NCI-H1694 (cell line): ENCODE results near the gene KCNMA1.

Source experiments
- DNase-seq: peaks from one replicate; lab custom pipeline; 2025; lab: John Stamatoyannopoulos, UW

KCNMA1 gene

GRCh38 chr10:77111611-77112550 is 525.7 kb downstream of the KCNMA1 start:
- DNase-seq = no peak

DNA sequence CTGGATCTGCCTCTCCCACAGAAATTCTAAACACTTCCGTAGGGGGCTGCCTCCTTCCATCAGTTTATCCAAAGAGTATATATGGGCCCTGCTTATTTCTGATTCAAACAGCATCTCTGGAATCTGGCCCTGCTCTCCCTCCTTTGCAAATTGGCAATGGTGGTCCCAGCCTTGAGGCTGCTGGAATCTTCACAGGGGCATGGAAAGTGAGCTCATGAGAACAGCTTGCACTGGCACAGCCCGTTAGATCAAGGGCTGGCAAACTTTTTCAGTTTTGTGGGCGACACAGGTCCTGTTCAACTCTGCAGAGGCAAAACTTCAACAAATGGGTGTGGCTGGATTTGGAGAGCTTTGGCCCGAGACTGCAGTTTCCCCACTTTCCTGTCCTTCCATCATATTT is 526.9 kb downstream of the KCNMA1 start:
- DNase-seq = no peak

DNA sequence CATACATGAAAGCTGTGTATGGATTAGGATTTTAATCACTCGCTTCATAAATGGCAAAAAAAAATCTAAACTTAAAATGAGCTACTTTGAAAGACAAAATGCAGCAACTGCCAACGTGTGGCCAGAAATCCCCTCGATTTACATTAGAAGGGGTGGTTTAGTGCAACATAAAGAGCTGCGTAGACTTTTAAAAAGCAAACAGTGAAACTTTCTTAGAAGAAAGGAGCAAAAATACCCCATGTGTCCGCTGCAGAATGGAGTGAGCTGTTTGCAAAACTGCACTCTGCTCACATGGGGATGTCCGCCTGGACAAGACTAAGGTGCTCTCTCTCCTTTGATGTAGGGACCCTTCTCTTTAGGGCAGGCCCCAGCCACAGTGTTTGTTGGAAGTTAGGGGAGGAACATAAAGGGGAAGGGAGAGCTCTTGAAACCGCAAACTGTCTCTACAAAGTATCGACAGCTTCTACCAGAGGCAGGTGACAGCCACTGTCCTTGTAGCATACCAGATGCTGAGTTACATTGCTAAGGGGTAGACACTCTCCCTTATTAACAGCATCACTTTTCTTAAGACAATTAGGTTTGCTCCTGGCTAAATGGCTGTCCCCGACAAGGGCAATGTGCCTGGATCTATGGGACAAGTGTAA is 528.1 kb downstream of the KCNMA1 start:
- no peak for DNase-seq

DNA sequence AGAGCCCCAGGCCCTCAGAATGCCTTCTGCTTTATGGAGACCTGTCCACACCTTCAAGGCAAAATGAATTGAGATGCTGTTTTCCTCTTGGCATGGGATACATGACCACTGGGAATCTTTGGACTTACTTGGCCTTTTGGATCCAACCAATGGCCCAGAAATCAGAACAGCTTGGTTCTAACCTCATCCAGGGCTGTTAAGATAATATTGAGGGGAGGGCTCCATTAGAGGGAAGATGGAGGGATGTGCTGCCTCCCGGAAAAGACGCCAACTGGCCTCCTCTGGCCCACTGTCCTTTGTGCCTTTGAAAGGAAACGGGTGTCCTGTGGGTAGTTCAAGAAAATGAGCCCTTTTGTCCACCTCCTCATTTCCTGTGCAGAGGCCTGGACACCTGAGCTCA is 530.9 kb downstream of the KCNMA1 start:
- DNase-seq = no peak

DNA sequence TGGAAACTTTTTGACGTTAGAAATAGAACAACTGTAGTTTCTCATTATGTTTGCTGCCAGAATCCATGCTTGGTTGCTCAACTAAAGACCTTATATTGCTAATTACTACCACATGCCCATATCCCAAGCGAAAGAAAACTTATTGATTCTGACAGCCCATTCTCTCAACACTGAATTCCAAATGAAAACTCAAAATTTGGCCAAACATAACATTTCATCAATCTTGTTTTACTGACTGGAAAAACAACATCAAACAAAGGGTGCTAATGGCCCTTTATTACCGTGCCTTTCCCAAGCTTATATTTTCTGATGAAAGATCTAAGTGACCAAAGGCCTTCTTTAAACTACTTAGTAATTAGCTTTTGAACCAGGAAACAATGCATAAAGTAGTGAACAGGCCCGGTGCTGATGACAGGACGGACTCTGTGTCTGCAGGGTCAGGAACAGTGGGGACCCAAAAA is 531.8 kb downstream of the KCNMA1 start:
- DNase-seq = no peak

GRCh38 chr10:77104459-77104980 is 533.1 kb downstream of the KCNMA1 start:
- no peak for DNase-seq

DNA sequence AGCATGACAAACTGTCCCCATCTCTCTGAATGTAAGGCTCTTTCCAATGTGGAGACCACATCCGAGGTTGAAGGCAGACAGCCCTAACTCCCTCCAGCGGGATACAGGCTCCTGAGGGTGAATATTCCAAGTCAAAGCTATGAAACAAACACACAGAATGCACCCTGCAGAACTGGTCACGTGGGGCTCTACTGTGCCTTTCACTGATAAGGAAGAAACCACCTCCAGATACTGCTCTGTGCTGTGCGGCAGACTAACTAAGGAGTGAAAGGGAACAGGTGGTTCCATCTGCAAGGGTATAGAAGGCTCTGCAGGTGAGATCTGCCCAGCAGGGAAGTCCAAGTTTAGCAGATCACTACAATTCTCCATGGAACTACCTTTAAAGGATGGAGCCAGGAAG is 534.4 kb downstream of the KCNMA1 start:
- no peak for DNase-seq

GRCh38 chr10:77101341-77101740 is 536.3 kb downstream of the KCNMA1 start:
- DNase-seq = no peak

GRCh38 chr10:77099136-77099535 is 538.5 kb downstream of the KCNMA1 start:
- DNase-seq = no peak

DNA sequence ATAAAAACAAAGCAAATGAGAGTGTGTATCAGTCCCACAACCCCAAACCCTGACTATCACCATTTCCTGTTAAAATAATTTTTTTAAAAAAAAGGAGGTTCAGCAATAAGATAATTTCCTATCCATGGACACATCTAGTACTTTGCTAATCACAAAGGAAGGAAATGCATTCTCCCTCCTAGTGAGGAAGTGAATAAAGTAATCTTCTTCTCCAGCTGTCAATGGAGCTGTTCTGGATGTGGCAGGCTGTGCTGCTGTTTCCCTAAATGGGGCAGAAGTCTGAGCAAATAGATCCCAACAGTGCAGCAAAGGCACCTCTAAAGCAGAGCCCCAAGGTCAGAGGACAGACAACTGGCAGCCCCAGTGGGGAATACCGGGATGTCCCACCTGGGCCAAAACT is 540.0 kb downstream of the KCNMA1 start:
- DNase-seq = no peak

DNA sequence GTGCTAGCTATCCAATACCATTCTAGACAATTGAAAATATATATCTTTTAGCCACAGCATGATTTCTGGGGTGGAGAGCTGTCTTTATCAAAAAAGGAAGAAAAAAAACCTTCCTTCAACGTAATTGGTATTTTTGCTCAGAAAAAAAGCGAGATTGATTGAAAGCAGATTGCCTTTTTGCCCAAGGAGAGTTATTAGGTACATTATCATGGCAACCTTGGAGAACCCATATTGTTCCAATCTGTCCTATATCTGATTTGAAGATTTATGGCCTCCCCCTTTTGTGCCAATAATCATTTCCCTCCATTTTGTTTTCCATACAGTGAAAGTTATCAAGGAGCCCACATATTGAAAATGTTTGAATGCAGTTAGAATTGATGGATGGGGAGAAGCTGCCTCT is 544.5 kb downstream of the KCNMA1 start:
- DNase-seq = no peak

- no peak for DNase-seq
Measured at GRCh38 chr10:77091597-77092165, 545.9 kb downstream of the KCNMA1 start.

- DNase-seq = no peak
Measured at GRCh38 chr10:77090381-77091356, 546.9 kb downstream of the KCNMA1 start.

DNA sequence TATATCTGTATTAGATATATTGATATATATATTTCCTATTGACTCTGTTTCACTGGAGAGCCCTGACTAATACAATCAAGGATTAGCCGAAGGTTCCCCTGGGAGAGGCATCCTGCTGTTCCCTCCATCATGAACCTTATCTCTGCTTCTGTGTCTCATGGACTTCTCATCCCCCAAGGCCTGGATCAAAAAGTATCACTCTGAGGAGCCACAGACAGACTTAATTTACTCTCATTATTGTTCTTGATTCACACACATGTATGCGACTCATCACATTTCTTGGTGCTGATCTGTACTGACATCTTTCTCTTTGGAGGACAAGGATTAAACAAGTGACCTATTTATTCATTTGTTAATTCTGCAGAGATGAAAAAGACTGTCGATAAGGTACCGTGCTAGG is 550.2 kb downstream of the KCNMA1 start:
- DNase-seq = no peak

- DNase-seq = no peak
Measured at GRCh38 chr10:77086081-77086480, 551.5 kb downstream of the KCNMA1 start.

- DNase-seq = no peak
Measured at GRCh38 chr10:77085344-77085743, 552.3 kb downstream of the KCNMA1 start.

DNA sequence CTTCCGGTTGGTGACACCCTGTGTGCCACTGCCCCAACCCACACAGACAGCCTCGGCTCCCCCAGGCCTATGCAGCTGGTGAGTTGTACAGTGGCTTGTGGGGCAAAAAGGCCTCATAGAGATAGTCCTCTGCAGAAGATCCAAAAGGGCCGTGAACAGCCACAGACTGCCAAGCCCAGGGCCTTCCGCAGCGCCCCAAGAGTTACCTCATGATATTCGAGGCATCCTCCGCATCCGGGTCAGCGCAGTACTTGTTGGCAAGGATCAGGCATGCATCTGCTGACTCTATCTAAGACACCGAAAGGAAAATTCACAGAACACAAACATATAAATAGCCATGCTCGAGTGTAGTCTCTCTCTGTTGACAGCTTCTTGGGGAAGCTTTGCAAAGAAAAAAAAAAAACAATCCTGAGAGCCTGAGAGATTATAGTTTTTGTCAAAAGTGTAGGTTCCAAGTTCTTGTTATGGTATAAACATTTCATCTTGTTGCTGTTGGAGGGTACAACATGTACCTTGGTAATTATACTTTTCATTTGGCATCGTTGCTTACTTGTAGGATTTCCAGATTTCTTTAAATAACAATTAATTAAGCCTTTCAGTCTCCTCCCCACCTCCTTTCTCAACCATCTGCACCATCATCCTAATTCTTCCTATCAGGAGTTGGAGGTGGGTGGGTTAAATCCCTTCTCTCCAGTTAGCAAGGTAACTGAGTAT is 553.0 kb downstream of the KCNMA1 start:
- DNase-seq = no peak

- no peak for DNase-seq
Measured at GRCh38 chr10:77082601-77083252, 554.9 kb downstream of the KCNMA1 start.

DNA sequence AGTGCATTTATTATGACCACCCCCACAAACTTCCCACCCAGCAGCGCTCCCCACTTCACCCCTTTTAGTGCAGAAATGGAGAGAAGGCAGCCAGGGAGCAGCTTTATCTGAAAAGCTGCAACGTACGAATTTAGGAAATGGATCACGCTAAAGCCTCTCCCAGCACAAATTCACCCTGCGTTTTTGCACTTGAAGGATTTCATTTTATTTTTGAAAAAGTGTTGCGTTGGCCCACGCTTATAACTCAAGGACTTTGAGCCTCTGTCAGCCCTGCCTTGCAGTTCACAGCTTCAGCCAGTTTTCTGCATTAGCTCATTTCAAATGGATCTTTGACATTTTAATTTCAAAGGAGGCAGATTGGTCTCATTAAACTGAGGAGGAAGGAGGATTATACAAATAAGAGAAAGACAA is 556.1 kb downstream of the KCNMA1 start:
- DNase-seq = no peak

DNA sequence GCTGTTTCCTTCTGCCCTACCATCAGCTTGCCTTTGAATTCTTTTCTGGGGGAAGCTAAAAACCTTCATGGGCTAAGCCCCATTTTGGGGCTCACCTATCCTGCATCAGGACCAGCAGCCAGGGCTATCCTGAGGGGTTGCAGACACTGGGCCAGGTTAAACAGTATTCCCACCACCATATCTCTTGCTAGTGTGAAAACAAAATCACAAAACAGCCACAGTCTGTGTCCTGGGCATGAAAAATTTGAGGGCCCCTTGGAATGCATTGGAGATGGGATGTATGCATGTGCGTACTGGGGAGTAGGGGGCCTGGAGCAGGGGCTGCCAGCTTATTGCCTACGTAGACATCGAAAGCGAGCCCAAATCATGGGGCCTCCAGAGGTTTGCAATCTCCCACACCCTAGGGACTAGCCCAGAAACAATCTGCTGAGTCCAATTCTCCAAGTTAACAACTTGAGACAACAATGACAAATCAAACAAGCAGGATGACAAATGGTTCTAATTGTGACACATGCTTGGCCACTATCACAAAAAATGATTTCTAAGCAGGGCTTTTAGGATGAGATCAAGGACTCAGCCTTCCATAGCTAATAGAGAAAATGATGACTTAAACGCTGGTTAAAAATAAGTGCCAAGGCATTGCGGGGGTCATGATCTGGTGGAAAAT is 557.1 kb downstream of the KCNMA1 start:
- DNase-seq = no peak
